Smooth muscle cell of the brain vasculature (primary cell): Measurements from ENCODE around the gene TADA3.

Experiments
- DNase-seq: peaks from one replicate; pipeline ENCODE4 v3.0.0-alpha.2; 2012; ENCODE audit warnings: low read depth, low spot score

The TADA3 gene, protein sequence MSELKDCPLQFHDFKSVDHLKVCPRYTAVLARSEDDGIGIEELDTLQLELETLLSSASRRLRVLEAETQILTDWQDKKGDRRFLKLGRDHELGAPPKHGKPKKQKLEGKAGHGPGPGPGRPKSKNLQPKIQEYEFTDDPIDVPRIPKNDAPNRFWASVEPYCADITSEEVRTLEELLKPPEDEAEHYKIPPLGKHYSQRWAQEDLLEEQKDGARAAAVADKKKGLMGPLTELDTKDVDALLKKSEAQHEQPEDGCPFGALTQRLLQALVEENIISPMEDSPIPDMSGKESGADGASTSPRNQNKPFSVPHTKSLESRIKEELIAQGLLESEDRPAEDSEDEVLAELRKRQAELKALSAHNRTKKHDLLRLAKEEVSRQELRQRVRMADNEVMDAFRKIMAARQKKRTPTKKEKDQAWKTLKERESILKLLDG

DNA sequence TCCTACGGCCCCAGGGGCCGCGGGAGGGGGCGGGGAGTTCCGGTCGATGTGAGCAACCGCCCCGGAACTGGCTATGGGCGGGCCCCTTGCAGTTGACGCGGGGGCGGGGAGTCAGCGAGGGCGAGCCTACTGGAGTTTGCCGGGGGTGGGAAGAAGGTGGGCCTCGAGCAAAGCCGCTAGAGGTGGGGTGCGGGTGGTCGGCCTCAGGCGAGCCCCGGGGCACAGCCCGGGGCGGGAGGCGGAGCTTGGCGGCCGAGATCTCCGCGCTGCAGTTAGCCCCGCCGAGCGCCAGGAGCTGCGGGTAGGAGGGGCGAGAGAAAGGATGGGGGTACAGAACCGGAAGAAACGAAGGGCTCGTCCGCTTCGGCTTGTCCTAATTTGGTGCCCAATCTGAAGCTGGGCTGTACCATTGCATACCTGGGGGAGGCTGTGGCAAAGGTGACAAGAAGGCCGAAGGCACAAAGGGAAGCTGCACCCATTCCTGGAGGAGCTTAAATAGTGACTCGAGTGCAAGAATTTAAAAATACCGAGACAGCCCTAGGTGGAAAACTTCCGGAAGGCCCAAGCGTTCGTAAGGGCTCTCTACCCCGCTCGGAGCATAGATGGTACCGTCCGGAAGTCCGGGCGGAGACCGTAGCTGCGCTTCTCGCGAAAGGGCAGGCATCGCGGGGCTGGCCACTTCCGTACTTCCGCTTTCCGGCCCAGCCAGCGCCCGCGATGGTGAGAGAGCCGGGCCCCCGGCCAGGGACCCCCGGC is at the start of gene TADA3, which contains the start of gene ARPC4:
TADA3 (minus strand) TSS at position 69 of the 756 bp plus-strand sequence. CDS start 1,007 bp downstream, outside the sequence.
ARPC4 (plus strand) TSS at position 678 of the 756 bp plus-strand sequence; CDS start at position 718, 40 bp downstream.
- peak; percentile 88 for DNase-seq

DNA sequence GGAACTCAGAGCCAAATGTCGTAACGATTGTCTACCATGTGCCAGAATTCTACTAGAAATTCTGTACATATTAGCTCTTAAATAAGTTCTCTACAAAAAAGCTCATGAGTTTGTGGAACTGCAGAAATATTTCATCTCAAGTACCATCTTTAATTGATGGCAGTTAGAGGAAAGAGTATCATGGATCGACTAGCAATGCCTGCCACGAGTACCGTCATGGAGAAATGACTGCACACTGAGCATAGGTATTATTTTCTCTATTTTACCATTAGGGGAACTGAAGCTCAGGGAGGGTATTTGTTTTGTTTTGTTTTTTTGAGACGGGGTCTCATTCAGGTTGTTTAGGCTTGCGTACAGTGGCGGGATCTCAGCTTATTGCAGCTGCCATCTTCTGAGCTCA is 48.7 kb upstream of the TADA3 start:
- DNase-seq = no peak

DNA sequence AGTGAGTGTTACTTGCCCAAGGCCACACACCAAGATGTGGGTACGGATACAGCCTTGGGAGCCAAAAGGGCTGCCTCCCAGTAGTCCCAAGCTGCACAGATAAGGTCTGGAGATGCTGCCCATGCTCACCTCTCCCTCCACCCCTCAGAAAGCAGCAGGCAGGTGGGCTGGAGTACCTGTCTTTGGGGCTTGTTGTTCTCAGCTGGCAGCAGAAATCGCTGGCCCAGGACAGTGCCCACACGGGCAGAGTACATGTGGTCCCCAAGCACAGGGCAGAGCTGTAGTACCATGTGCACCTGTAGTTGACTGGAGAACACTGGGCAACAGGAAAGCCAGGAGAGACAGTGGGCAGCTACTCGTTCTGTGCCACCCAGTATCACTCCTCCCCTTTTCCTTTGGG is 46.6 kb upstream of the TADA3 start:
- DNase-seq = no peak

DNA sequence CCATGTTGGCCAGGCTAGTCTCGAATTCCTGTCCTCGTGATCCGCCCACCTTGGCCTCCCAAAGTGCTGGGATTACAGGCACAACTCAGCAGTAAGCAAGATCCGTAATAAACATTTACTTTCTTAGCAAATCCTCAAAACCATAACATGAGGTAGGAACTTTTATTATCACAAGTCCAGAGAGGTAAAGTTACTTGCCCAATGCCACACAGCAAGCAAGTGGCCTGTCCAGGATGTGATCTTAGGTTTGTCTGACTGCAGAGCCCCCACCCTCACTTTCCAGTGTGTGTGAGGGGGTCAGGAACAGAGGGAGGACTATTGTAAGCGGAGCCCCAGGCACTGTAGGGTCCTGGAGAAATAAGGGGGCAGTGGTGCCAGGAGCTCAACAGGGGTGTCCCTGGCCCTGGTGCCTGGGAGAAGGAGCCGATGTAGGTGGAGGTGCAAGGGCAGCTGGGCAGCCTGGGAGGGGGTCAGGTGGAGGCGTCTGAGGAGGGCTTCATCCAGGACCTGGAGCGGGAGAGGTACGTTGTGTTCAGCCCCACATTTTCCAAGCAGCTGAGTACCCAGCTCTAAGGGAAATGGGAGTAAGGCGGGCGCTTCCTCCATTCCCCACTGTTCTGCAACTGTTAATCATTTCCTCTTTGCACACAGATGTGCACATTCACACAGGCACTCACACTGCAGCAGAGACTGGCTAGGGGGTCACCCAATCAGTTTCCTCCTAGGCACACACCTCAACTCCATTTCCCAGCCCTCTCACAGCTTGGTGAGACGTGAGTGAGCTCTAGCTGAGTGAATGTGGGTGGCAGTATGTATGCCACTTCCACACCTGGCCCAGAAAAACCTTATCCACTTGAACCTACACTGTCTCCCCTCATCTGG is 45.7 kb upstream of the TADA3 start:
- DNase-seq = no peak

DNA sequence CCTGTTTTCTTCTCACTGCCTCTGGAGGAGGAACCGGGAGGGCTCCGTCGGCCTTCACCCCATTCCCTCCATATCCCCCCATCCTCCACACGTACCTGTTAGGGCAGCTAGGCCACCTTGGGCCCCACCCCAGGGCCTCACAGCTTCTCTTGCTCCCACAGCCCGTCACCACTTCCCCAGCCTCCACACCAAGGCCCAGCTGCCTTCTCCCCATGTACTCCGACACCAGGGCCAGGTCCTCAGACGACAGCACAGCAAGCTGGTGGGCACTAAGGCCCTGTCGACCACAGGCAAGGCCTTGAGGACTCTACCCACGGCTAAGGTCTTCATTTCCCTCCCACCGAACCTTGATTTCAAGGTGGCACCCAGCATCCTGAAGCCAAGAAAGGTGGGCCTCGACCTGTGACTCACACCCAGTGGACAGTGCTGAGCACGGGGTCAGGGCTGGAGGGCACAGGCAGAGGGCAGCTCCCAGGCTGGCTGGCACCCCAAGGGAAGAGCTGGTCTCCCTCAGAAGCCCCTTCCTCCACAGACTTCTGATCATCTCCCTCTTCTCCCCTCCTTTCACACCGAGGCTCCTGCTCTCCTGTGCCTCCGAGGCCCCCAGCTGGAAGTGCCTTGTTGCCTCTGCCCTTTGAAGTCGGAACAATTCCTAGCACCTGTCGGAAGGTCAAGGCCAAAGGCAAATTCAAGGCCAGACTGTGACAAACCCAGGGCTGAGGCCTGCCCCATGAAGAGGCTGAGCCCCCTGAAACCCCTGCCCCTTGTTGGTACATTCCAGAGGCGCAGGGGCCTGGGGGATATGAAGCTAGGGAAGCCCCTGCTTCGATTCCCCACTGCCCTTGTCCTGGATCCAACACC is 42.5 kb upstream of the TADA3 start:
- DNase-seq = no peak

DNA sequence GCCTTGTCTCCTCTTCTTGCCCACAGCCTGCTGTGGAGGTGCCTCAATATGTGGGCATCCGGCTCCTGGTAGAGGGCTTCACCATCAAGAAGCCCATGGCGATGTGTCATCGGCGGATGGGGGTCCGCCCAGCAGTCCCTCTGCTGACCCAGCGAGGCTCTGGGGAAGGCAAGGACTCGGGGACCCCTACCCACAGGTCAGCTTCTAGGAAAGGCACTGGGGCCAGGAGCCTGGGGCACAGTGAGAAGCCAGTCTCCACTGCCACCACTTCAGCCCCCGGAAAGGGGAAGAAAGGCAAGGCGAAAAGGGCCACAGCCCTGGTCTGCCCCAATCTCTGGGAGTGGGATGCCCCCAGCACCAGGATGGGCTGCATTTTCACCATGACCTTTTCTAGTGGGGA is 40.8 kb upstream of the TADA3 start:
- DNase-seq = no peak

DNA sequence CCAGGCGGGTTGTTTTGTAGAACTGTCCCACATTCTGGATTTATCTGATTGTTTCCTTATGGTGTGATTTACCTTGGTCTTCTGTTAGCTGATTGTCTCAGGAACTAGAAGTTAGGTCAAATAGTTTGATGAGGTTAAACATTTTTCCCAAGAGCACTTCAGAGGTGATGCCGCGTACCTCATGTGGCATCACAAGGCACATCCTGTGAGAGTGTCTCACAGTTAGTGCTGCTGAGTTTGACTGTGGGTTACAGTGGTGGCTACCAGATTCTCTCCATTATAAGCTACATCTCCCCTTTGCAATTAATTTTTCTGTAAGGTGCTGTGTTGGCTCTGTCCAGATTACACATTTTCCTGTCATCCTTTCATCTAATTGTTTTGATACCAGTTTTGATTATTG is 39.0 kb upstream of the TADA3 start:
- DNase-seq = no peak

DNA sequence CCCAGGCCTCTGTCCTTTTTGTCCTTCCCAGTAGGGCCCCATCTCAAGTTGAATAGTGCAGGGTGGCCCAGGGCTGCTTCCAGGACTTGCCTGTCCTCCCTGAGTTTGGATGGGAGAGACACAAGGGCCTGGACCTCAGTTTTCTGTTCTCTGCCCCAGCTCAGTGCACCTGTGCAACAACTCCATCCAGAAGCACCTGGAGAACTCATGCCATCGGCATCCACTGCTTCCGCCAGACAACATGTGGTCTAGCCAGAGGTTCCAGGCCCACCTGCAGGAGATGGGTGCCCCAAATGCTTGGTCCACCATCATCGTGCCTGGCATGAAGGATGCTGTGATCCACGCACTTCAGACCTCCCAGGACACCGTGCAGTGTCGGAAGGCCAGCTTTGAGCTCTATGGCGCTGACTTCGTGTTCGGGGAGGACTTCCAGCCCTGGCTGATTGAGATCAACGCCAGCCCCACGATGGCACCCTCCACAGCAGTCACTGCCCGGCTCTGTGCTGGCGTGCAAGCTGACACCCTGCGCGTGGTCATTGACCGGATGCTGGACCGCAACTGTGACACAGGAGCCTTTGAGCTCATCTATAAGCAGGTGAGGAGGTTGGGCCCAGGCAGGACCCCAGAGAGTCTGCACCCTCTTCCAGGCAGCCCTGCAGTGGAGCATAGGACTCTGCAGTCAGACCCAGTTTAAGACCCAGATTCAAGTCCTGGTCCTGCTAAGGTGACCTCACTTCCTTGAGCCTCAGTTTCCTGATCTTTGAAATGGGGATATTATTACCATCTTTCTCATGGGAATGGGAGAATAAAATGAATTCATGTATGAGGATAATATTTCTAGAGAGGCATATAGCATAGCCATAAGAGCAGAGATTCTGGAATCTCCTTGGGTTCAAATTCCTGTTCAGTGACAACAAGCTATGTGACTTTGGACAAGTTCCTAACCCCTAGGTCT is 36.8 kb upstream of the TADA3 start:
- DNase-seq = no peak

DNA sequence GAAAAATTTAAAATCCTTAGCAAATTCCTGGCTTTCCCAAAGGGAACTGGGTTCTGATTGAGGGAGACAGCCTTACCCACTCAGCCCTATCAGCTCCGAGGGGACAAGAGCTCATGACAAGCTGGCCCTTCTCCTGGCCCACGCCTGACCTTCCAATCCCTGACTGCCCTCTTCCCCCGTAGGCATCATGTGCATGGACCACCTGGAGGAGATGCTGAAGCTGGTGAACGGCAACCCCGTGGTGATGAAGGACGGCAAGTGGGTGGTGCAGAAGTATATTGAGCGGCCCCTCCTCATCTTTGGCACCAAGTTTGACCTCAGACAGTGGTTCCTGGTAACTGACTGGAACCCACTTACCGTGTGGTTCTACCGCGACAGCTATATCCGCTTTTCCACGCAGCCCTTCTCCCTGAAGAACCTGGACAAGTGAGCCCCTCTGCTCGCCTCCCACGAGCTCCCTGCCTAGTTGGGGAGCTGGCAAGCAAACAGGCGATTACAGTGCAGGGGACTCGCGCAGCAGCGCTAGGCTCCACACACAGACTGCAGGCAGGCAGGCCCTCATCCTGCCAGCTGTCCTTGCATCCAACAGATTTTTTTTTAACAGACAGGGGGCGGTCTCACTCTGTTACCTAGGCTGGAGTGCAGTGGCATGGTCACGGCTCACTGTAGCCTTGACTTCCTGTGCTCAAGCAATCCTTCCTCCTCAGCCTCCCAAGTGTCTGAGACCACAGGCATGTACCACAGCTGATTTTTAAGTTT is 34.7 kb upstream of the TADA3 start:
- no peak for DNase-seq

DNA sequence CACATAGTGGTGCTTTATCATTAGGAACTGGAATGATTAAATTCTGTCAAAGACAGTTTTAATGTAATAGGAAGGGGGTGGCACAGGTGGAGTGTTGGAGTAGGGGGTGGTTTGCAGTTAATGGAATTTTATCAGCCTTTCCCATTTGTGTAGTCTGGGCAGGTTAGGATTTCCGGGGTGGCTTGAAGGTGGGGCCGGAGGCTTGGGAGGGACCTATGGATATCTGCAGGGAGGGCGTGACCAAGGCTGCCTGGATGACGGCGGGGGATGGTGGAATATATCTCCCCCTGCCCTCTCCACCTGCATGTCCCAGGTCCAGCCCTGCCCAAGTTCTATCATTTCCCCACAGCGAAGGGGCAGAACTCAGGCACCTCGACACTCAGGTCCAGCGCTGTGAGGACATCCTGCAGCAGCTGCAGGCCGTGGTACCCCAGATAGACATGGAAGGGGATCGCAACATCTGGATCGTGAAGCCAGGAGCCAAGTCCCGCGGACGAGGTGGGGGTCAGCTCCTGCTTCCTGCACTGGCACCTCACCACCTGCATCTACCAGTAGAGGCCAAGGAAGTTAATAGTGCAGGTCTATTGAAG is 33.3 kb upstream of the TADA3 start:
- DNase-seq = no peak

DNA sequence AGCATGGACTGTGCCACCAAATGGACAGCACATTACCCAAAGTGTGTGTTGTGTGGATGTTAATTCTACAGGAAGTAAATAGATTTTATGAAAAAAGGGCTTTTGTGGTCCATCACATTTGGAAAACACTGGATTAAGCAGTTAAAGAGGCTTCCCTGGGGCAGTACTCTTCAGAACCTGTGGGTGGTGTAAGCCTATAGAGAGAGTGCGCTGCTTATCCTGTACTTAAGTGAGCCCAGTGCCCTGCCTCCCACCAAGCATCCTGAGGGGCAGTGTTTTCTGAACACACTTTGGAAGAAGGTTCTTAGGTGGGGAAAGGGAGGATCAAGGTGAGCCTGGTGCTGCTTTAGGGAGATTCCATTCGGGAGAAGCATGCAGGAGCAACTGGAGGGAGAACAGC is 28.7 kb upstream of the TADA3 start:
- no peak for DNase-seq

DNA sequence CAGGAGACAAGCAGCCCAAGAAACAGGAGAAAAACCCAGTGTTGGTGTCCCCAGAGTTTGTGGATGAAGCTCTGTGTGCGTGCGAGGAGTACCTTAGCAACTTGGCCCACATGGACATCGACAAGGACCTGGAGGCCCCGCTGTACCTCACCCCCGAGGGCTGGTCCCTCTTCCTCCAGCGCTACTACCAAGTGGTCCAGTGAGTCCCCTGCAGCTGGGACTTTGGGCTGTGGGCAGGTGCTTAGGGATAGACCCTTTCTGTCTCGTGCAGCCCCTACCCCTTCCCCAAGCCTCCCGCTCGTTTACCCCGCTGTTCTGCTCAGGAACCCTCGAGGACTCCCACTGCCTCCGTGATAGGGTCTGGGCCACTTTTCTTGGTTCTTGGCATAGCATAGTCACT is 28.3 kb upstream of the TADA3 start:
- DNase-seq = no peak

DNA sequence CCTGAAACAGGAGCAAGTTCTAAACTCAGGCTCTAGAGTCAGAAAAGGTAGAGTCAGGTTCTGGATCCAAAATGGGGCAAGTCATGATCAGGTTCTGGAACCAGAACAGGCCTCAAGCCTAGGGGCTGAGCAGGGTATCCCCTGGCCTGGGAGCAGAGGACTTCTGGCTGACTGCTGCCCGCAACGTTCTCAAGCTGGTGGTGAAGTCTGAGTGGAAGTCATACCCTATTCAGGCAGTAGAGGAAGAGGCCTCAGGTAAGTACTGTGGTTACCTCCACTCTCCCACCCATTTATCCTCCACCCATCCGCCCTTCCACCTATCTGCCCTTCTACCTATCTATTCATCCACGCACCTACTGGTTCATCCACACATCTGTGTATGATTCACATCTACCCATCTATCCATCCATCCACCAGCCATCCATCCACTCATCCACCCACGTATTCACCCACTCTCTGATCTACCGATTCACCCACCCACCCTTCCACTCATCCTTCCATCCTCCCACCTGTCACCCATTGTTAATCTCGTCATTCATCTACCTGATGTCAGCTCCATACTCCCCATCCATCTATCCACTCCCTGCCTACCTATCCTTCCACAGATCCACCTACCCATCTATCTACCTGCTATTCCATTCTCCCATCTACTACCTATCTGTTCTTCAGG is 26.5 kb upstream of the TADA3 start:
- DNase-seq = no peak

DNA sequence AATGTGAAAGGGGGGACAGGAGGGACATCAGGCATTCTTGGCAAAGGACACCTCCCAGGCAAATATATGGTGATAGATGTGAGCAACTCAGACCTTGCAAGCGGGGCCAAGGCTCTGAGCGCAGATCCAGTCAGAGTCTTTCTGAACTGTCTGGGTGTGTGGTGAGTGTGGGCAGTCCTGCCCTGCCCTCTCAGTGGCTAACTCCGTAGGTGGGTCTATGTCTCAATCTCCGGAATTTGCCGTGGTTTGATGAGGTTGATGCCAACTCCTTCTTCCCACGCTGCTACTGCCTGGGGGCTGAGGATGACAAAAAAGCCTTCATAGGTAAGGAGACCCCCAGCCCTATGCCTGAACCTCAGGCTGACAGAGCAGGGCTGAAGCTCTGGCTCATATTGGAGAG is 25.2 kb upstream of the TADA3 start:
- DNase-seq = no peak

DNA sequence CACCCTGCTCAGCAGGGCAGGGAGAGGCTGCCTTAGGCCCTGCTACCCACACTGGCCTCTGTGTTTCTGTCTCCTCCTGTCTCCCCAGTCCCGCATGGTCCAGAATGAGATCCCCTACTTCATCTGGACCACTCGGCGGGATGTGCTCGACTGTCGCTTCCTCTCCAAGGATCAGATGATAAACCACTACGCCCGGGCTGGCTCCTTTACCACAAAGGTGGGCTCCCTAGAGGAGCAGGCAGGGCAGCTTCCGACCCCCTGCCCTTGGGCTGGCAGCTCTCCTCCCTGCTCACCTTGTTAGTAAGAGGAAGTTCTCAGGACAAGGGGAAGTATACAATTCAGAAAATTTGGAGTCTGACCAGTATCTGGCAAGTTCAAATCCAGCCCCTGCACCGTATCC is 23.7 kb upstream of the TADA3 start:
- no peak for DNase-seq

DNA sequence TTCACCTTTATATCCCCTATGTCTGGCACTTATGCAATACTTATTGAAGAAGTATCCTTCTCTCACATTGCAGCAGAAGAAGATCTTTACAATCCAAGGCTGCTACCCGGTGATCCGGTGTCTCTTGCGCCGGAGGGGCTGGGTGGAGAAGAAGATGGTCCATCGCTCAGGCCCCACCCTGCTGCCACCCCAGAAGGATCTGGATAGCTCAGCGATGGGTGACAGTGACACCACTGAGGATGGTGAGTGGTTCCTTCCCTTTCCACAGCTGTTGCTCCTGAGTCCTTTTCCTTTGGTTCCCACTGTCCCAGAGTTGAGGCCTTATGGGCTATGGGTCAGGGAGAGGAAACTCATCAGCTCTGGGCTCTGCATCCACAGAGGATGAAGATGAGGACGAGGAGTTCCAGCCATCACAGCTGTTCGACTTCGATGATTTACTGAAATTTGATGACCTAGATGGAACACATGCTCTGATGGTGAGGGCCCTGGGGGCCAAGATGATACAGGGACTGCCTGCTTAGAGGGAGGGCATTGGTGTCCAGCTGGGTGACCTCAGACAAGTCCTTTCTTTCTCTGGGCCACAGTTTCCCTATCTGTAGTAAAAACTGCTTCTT is 20.7 kb upstream of the TADA3 start:
- no peak for DNase-seq

DNA sequence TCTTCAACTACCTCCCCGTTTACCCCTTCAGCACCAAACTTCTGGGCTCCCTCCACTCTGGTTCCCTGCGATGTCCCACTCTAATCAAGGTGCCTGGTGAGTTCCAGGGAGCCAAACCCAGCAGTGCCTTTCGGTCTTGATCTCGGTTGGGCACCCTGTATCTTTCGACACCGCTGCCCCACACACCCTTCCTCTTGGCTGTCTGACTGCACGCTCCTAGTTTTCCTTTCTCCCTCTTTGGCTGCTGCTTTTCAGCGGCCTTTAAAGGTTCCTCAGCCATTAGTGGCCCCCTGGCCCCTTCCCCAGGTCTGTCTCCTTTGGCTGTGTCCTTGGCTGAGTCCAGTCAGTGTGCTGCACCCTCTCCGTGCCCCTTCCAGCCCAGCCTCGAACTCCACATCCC is 18.6 kb upstream of the TADA3 start:
- no peak for DNase-seq

DNA sequence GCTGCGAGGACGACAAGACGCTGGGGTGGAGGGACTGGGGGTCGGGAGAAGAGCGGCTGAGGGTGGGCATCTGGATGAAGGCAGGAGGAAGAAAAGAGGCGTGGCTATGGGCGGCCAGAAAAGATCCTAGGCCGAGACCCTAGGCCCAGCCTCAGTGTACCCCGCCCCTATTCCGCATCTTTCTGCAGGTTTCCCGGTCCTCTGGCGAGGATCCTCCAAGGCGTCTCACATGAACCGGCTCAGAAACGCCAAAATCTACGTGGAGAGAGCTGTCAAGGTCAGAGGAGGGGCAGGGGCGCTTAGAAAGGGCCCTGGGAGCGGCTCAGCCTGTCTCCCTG is 18.1 kb upstream of the TADA3 start:
- DNase-seq = no peak
